Activated CD4-positive, alpha-beta memory T cell treated with anti-CD3 and anti-CD28 coated beads, Interleukin-2, amount 10 ng/mL, durations not matched to agents 7 days and 5 days (primary cell): ENCODE results near the gene NTNG2. TPM values are rescaled to one million over a fixed set of nuclear protein-coding genes. Genes with fewer than 3 reads are reported as not detected.
"Not testable (repeated sequence)": the region's sequence is repeated elsewhere in the genome, so short reads cannot be mapped to it uniquely, and the experiment has no call there.

Experiments
- CTCF ChIA-PET: fragments of 350-600 bp; sonication (Branson Sonifier 250); formaldehyde crosslinking; loops from one replicate; lab custom pipeline; 2021; ENCODE audit warnings: antibody characterized with exemption, inconsistent platforms; lab: Charles Lee
- POLR2A ChIA-PET: fragments of 350-600 bp; sonication (Branson Sonifier 250); formaldehyde crosslinking; loops from one replicate; lab custom pipeline; 2021; ENCODE audit warnings: antibody characterized with exemption; lab: Charles Lee
- DNase-seq: peaks from one replicate; pipeline ENCODE4 v3.0.0-alpha.2; 2020
- H3K27ac Mint-ChIP-seq: one replicate; pipeline ENCODE4 v1.8.0; 2021; ENCODE audit warnings: mild to moderate bottlenecking, mixed read lengths
- H3K27me3 Mint-ChIP-seq: one replicate; pipeline ENCODE4 v1.8.0; 2021; ENCODE audit warnings: mixed read lengths
- H3K36me3 Mint-ChIP-seq: one replicate; pipeline ENCODE4 v1.8.0; 2021; ENCODE audit warnings: low read depth, mixed read lengths
- H3K4me1 Mint-ChIP-seq: one replicate; pipeline ENCODE4 v1.8.0; 2021; ENCODE audit warnings: mixed read lengths
- H3K4me3 Mint-ChIP-seq: one replicate; pipeline ENCODE4 v1.8.0; 2021; ENCODE audit warnings: mild to moderate bottlenecking, mixed read lengths
- H3K9me3 Mint-ChIP-seq: one replicate; pipeline ENCODE4 v1.8.0; 2021; ENCODE audit warnings: mixed read lengths
- total RNA-seq, 2 experiments: library from RNA; stranded (reverse); gene quantifications; one replicate each; pipeline ENCODE4 v1.2.3, GENCODE V29; 2021

Gene NTNG2
- total RNA-seq, 2 experiments from 2014 or later: 5.9 to 7.3 TPM

DNA sequence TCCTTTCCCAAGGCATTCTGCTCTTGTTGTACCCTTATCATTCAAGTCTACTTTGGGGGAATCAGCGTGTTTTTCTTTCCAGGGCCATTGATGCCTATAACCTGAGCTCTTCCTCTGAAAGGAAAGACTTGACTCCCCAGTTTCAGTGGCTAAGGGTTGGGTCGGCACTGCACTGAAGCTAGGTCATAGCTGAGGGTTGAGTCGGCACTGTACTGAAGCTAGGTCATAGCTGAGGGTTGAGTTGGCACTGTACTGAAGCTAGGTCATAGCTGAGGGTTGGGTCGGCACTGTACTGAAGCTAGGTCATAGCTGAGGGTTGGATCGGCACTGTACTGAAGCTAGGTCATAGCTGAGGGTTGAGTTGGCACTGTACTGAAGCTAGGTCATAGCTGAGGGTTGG, 27.8 kb upstream of the NTNG2 start:
- H3K4me3 Mint-ChIP-seq, H3K9me3 Mint-ChIP-seq, CTCF ChIA-PET, DNase-seq, H3K27ac Mint-ChIP-seq, H3K36me3 Mint-ChIP-seq, H3K4me1 Mint-ChIP-seq: not testable (repeated sequence)
- POLR2A ChIA-PET: interaction anchor here (0.9 kb wide), 1 partner anchor 11 kb away, joined by 3 read pairs; no protein-coding TSS in a partner anchor
- peaks cover 37% of the 10 kb centered on the region for H3K27me3 Mint-ChIP-seq

DNA sequence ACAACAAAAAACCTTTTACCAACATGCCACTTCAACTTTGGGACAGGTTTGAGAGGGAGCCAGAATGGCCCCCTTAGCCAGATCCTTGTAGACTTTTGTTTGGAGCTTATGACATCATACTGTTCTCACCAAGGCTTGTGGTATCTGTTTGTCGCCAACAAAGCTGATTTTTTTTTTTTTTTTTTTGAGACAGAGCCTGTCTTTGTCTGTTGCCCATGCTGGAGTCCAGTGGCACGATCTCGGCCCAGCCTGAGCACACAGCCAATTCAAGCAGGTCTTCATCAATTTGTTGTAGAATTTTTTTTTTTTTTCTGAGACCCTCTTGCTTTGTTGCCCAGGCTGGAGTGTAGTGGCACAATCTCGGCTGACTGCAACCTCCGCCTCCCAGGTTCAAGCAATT, 26.4 kb upstream of the NTNG2 start:
- Mint-ChIP-seq H3K9me3 (no peaks in the 10 kb centered on the region), H3K36me3 (no peaks in the 10 kb centered on the region), H3K27ac (no peak overlapping the region), H3K27me3 (peaks cover 40% of the 10 kb centered on the region), H3K4me3 (no peak overlapping the region), H3K4me1 (no peaks in the 10 kb centered on the region)
- ChIA-PET CTCF (no interaction called here), POLR2A (no interaction called here)
- no peak for DNase-seq

- no peaks in the 10 kb centered on the region for H3K36me3 Mint-ChIP-seq
- ChIA-PET POLR2A (no interaction called here), CTCF (interaction anchor here (0.5 kb wide), 1 partner anchor 1484 kb away, joined by 4 read pairs; no protein-coding TSS in a partner anchor)
- H3K4me3 Mint-ChIP-seq: no peak overlapping the region
- H3K27me3 Mint-ChIP-seq: peaks cover 41% of the 10 kb centered on the region
- no peak for DNase-seq
- H3K9me3 Mint-ChIP-seq: no peaks in the 10 kb centered on the region
- no peak overlapping the region for H3K27ac Mint-ChIP-seq
- H3K4me1 Mint-ChIP-seq: no peaks in the 10 kb centered on the region
Measured at GRCh38 chr9:132136151-132136780, 25.6 kb upstream of the NTNG2 start.

DNA sequence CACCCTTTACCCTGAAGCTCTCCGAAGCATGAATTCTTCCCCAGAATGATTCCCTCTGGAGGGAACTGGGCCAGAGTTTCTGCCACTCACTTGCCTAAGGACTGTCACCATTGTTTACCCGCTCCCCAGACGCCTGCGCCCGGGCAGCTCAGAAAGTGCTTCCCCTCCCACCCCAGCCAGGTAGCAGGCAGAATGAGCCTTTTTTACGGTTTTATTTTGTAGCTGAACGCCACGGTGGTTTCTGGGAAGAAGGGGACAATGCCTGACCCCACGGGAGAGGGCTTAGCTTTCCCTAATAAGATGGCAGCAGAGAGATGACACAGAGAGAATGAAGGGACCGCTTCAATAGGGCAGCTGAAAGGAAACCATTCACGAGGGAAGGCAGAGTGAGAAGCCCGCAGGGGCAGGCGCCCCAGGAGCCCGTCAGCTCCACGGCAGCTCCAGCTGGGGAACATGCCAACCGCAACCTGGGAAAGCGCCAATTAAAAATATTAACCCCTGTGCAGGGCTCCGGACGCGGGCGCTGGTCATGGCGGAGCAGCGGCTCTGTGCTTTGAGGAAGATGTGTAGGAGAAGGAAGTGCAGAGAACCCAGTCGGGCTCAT, 20.4 kb upstream of the NTNG2 start:
- H3K4me1 Mint-ChIP-seq: peaks cover 24% of the 10 kb centered on the region
- H3K27ac Mint-ChIP-seq: no peak overlapping the region
- ChIA-PET POLR2A (no interaction called here), CTCF (interaction anchor here (1.9 kb wide), 1 partner anchor 28 kb away, joined by 6 read pairs; no protein-coding TSS in a partner anchor)
- peaks cover 47% of the 10 kb centered on the region for H3K27me3 Mint-ChIP-seq
- no peaks in the 10 kb centered on the region for H3K36me3 Mint-ChIP-seq
- H3K9me3 Mint-ChIP-seq: no peaks in the 10 kb centered on the region
- H3K4me3 Mint-ChIP-seq: no peak overlapping the region
- DNase-seq: no peak

GRCh38 chr9:132141948-132142594, 19.8 kb upstream of the NTNG2 start:
- H3K27me3 Mint-ChIP-seq: peaks cover 48% of the 10 kb centered on the region
- H3K9me3 Mint-ChIP-seq: no peaks in the 10 kb centered on the region
- ChIA-PET POLR2A (no interaction called here), CTCF (interaction anchor here (1.9 kb wide), 1 partner anchor 27 kb away, joined by 6 read pairs; no protein-coding TSS in a partner anchor)
- no peaks in the 10 kb centered on the region for H3K36me3 Mint-ChIP-seq
- H3K4me1 Mint-ChIP-seq: peaks cover 25% of the 10 kb centered on the region
- DNase-seq: no peak
- no peak overlapping the region for H3K4me3 Mint-ChIP-seq
- no peak overlapping the region for H3K27ac Mint-ChIP-seq

- Mint-ChIP-seq H3K4me3 (no peak overlapping the region), H3K4me1 (peaks cover 32% of the 10 kb centered on the region), H3K36me3 (no peaks in the 10 kb centered on the region), H3K27me3 (peaks cover 46% of the 10 kb centered on the region), H3K27ac (peak overlapping the region; percentile 30), H3K9me3 (no peaks in the 10 kb centered on the region)
- ChIA-PET CTCF (interaction anchor here (1.9 kb wide), 1 partner anchor 27 kb away, joined by 6 read pairs; no protein-coding TSS in a partner anchor), POLR2A (no interaction called here)
- no peak for DNase-seq
Measured at GRCh38 chr9:132142924-132143323, 18.9 kb upstream of the NTNG2 start.

GRCh38 chr9:132143359-132143758, 18.5 kb upstream of the NTNG2 start:
- no peak for DNase-seq
- Mint-ChIP-seq H3K27me3 (peaks cover 48% of the 10 kb centered on the region), H3K27ac (no peak overlapping the region), H3K4me1 (peaks cover 35% of the 10 kb centered on the region), H3K9me3 (no peaks in the 10 kb centered on the region), H3K36me3 (no peaks in the 10 kb centered on the region), H3K4me3 (no peak overlapping the region)
- ChIA-PET CTCF (no interaction called here), POLR2A (no interaction called here)

GRCh38 chr9:132144708-132145365, 17.0 kb upstream of the NTNG2 start:
- DNase-seq: peak; percentile 46
- H3K9me3 Mint-ChIP-seq: no peaks in the 10 kb centered on the region
- CTCF ChIA-PET: no interaction called here
- POLR2A ChIA-PET: interaction anchor here (0.8 kb wide), 2 partner anchors 11 to 96 kb away, joined by 3 read pairs; no protein-coding TSS in a partner anchor
- no peaks in the 10 kb centered on the region for H3K36me3 Mint-ChIP-seq
- H3K4me1 Mint-ChIP-seq: peaks cover 36% of the 10 kb centered on the region
- H3K27ac Mint-ChIP-seq: no peak overlapping the region
- H3K4me3 Mint-ChIP-seq: no peak overlapping the region
- peaks cover 51% of the 10 kb centered on the region for H3K27me3 Mint-ChIP-seq

- no peak overlapping the region for H3K4me3 Mint-ChIP-seq
- no peaks in the 10 kb centered on the region for H3K9me3 Mint-ChIP-seq
- peaks cover 43% of the 10 kb centered on the region for H3K27me3 Mint-ChIP-seq
- no peaks in the 10 kb centered on the region for H3K36me3 Mint-ChIP-seq
- ChIA-PET POLR2A (no interaction called here), CTCF (interaction anchor here (1.2 kb wide), 1 partner anchor 24 kb away, joined by 5 read pairs; no protein-coding TSS in a partner anchor)
- H3K4me1 Mint-ChIP-seq: peaks cover 36% of the 10 kb centered on the region
- H3K27ac Mint-ChIP-seq: no peak overlapping the region
- no peak for DNase-seq
Measured at GRCh38 chr9:132146039-132146438, 15.8 kb upstream of the NTNG2 start.

DNA sequence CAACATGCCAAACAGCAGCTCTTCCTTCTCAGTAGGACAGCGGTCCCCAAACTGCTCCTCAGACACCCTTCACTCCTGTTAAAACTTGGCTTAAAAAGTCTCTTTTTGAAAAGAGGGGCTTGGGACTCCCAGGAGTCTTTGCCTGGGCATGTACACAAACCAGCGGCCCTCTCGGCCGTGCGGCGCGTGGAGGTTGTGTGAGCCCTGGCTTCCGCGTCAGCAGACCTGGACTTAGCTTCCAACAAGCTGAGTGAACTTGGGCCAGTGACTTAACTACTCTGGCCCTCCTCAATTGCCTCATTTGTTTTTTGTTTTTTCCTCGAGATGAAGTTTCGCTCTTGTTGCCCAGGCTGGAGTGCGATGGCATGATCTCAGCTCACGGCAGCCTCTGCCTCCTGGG, 15.3 kb upstream of the NTNG2 start:
- H3K4me3 Mint-ChIP-seq: no peak overlapping the region
- peaks cover 34% of the 10 kb centered on the region for H3K4me1 Mint-ChIP-seq
- DNase-seq: no peak
- H3K9me3 Mint-ChIP-seq: no peaks in the 10 kb centered on the region
- H3K27ac Mint-ChIP-seq: no peak overlapping the region
- ChIA-PET POLR2A (no interaction called here), CTCF (interaction anchor here (1.2 kb wide), 1 partner anchor 23 kb away, joined by 5 read pairs; no protein-coding TSS in a partner anchor)
- H3K36me3 Mint-ChIP-seq: no peaks in the 10 kb centered on the region
- H3K27me3 Mint-ChIP-seq: peaks cover 40% of the 10 kb centered on the region

DNA sequence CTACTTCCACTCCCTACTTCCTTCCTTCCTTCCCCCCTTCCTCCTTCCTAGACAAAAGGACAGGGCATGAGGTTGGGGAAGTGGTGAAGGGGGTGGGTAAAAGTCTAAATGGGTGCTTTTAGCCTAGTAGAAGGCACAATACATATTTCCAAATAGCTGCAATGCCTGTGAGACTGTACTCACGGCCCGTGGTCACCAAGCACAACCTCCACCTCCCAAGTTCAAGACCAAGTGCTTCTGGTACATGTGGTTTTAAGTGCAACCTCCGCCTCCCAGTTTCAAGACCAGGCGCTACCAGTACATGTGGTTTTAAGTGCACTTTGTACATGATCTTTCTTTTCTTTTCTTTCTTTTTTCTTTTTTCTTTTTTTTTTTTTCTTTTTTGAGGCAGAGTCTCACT, 14.5 kb upstream of the NTNG2 start:
- Mint-ChIP-seq H3K27ac (no peak overlapping the region), H3K9me3 (no peaks in the 10 kb centered on the region), H3K4me3 (no peak overlapping the region), H3K27me3 (peaks cover 33% of the 10 kb centered on the region), H3K36me3 (no peaks in the 10 kb centered on the region), H3K4me1 (peaks cover 30% of the 10 kb centered on the region)
- POLR2A ChIA-PET: no interaction called here
- CTCF ChIA-PET: interaction anchor here (1.2 kb wide), 1 partner anchor 23 kb away, joined by 5 read pairs; no protein-coding TSS in a partner anchor
- DNase-seq: peak; percentile 33

DNA sequence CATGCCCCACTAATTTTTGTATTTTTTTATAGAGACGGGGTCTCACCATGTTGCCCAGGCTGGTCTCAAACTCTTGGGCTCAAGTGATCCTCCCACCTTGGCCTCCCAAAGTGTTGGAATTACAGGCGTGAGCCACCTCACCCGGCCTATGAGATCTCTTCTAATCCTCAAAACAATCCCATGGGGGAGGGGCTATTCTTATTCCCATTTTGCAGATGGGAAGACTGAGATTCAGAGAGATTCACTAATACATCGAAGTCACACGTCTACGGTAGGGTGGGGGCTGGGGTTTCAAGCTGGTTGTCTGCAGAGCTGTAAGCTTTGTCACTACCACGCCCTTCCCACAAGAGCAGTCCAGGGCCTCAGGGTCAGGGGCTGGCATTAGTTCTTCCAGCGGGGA, 14.0 kb upstream of the NTNG2 start:
- H3K9me3 Mint-ChIP-seq: no peaks in the 10 kb centered on the region
- H3K27me3 Mint-ChIP-seq: peaks cover 31% of the 10 kb centered on the region
- POLR2A ChIA-PET: no interaction called here
- H3K27ac Mint-ChIP-seq: no peak overlapping the region
- CTCF ChIA-PET: interaction anchor here (1.0 kb wide), 1 partner anchor 22 kb away, joined by 4 read pairs; no protein-coding TSS in a partner anchor
- DNase-seq: no peak
- no peaks in the 10 kb centered on the region for H3K36me3 Mint-ChIP-seq
- H3K4me3 Mint-ChIP-seq: no peak overlapping the region
- H3K4me1 Mint-ChIP-seq: peaks cover 29% of the 10 kb centered on the region

GRCh38 chr9:132150256-132150655, 11.6 kb upstream of the NTNG2 start:
- POLR2A ChIA-PET: no interaction called here
- Mint-ChIP-seq H3K36me3 (no peaks in the 10 kb centered on the region), H3K27ac (no peak overlapping the region), H3K27me3 (peaks cover 39% of the 10 kb centered on the region), H3K4me1 (peaks cover 19% of the 10 kb centered on the region), H3K4me3 (no peak overlapping the region), H3K9me3 (no peaks in the 10 kb centered on the region)
- DNase-seq: no peak
- CTCF ChIA-PET: no interaction called here
